Duodenal mucosa (tissue), 2 donors: ENCODE data around the gene POC1A.

Source experiments
- H3K27ac ChIP-seq: one replicate; pipeline ENCODE4 v1.7.0; 2013; ENCODE audit warnings: low read depth, low read length
- H3K27me3 ChIP-seq, 2 donors: one replicate each; pipeline ENCODE4 v1.7.0; 2013; ENCODE audit warnings: low read length in 2 of 2, control low read depth in 1 of 2; ENCODE audit not compliant: insufficient read depth in 2 of 2, control insufficient read depth in 1 of 2
- H3K36me3 ChIP-seq, 2 donors: one replicate each; pipeline ENCODE4 v1.7.0; 2013; ENCODE audit warnings: low read length in 2 of 2, control low read depth in 1 of 2; ENCODE audit not compliant: insufficient read depth in 2 of 2, control insufficient read depth in 1 of 2
- H3K4me1 ChIP-seq, 2 donors: one replicate each; pipeline ENCODE4 v1.7.0; 2013; ENCODE audit warnings: low read length in 2 of 2, control low read depth in 1 of 2; ENCODE audit not compliant: insufficient read depth in 2 of 2, control insufficient read depth in 1 of 2
- H3K4me3 ChIP-seq, 2 donors: one replicate each; pipeline ENCODE4 v1.7.0; 2013; ENCODE audit warnings: low read length in 2 of 2, low read depth in 1 of 2
- H3K9ac ChIP-seq, 2 donors: one replicate each; pipeline ENCODE4 v1.7.0; 2013; ENCODE audit warnings: low read length in 2 of 2, low read depth in 1 of 2
- H3K9me3 ChIP-seq, 2 donors: one replicate each; pipeline ENCODE4 v1.7.0; 2013; ENCODE audit warnings: low read length in 2 of 2, control low read depth in 1 of 2; ENCODE audit not compliant: control insufficient read depth in 1 of 2

Gene POC1A

GRCh38 chr3:52144796-52145735 is 9.2 kb downstream of the POC1A start:
- H3K36me3 ChIP-seq: peaks cover 0 to 18% of the 10 kb centered on the region in 2 donors
- peaks cover 0 to 4% of the 10 kb centered on the region in 2 donors for H3K4me1 ChIP-seq
- no peak overlapping the region for H3K27ac ChIP-seq
- no peak overlapping the region for H3K4me3 ChIP-seq
- H3K9me3 ChIP-seq: no peaks in the 10 kb centered on the region
- H3K27me3 ChIP-seq: no peaks in the 10 kb centered on the region
- no peak overlapping the region for H3K9ac ChIP-seq

GRCh38 chr3:52144034-52144795 is 10.0 kb downstream of the POC1A start:
- H3K27me3 ChIP-seq: no peaks in the 10 kb centered on the region
- H3K9ac ChIP-seq: no peak overlapping the region
- no peak overlapping the region for H3K4me3 ChIP-seq
- no peak overlapping the region for H3K27ac ChIP-seq
- H3K9me3 ChIP-seq: no peaks in the 10 kb centered on the region
- H3K36me3 ChIP-seq: peaks cover 0 to 15% of the 10 kb centered on the region in 2 donors
- peaks cover 0 to 4% of the 10 kb centered on the region in 2 donors for H3K4me1 ChIP-seq

- Histone ChIP-seq H3K27ac (no peak overlapping the region), H3K4me3 (no peak overlapping the region), H3K36me3 (peaks cover 0 to 10% of the 10 kb centered on the region in 2 donors), H3K9ac (no peak overlapping the region), H3K9me3 (no peaks in the 10 kb centered on the region), H3K27me3 (no peaks in the 10 kb centered on the region), H3K4me1 (peaks cover 0 to 4% of the 10 kb centered on the region in 2 donors)
Measured at GRCh38 chr3:52143616-52144015, 10.6 kb downstream of the POC1A start.

- Histone ChIP-seq H3K9me3 (no peaks in the 10 kb centered on the region), H3K36me3 (peaks cover 0 to 8% of the 10 kb centered on the region in 2 donors), H3K4me1 (peaks cover 0 to 4% of the 10 kb centered on the region in 2 donors), H3K27me3 (no peaks in the 10 kb centered on the region), H3K9ac (no peak overlapping the region), H3K4me3 (no peak overlapping the region), H3K27ac (no peak overlapping the region)
Measured at GRCh38 chr3:52143156-52143555, 11.1 kb downstream of the POC1A start.

GRCh38 chr3:52141751-52142150 is 12.5 kb downstream of the POC1A start:
- Histone ChIP-seq H3K36me3 (peaks cover 0 to 6% of the 10 kb centered on the region in 2 donors), H3K27ac (no peak overlapping the region), H3K9ac (no peak overlapping the region), H3K9me3 (no peaks in the 10 kb centered on the region), H3K4me3 (no peak overlapping the region), H3K27me3 (no peaks in the 10 kb centered on the region), H3K4me1 (peaks cover 0 to 4% of the 10 kb centered on the region in 2 donors)

GRCh38 chr3:52140769-52141168 is 13.5 kb downstream of the POC1A start:
- H3K9me3 ChIP-seq: no peaks in the 10 kb centered on the region
- H3K4me3 ChIP-seq: no peak overlapping the region
- peaks cover 0 to 7% of the 10 kb centered on the region in 2 donors for H3K36me3 ChIP-seq
- peaks cover 0 to 4% of the 10 kb centered on the region in 2 donors for H3K4me1 ChIP-seq
- no peak overlapping the region for H3K9ac ChIP-seq
- no peaks in the 10 kb centered on the region for H3K27me3 ChIP-seq
- no peak overlapping the region for H3K27ac ChIP-seq

GRCh38 chr3:52140000-52140399 is 14.2 kb downstream of the POC1A start:
- no peak overlapping the region for H3K9ac ChIP-seq

GRCh38 chr3:52137311-52137710 is 16.9 kb downstream of the POC1A start:
- no peak overlapping the region for H3K27ac ChIP-seq

More at GRCh38 chr3:52140000-52140399, 14.2 kb downstream of the POC1A start:
- no peaks in the 10 kb centered on the region for H3K9me3 ChIP-seq
- H3K36me3 ChIP-seq: peaks cover 0 to 7% of the 10 kb centered on the region in 2 donors
- no peaks in the 10 kb centered on the region for H3K27me3 ChIP-seq
- no peak overlapping the region for H3K4me3 ChIP-seq
- peaks cover 0 to 4% of the 10 kb centered on the region in 2 donors for H3K4me1 ChIP-seq
- no peak overlapping the region for H3K27ac ChIP-seq

GRCh38 chr3:52136513-52136912 is 17.7 kb downstream of the POC1A start:
- H3K27ac ChIP-seq: no peak overlapping the region
- no peaks in the 10 kb centered on the region for H3K4me1 ChIP-seq
- no peaks in the 10 kb centered on the region for H3K9me3 ChIP-seq
- H3K4me3 ChIP-seq: no peak overlapping the region
- H3K9ac ChIP-seq: no peak overlapping the region
- H3K36me3 ChIP-seq: peaks cover 0 to 7% of the 10 kb centered on the region in 2 donors
- H3K27me3 ChIP-seq: no peaks in the 10 kb centered on the region

More at GRCh38 chr3:52137311-52137710, 16.9 kb downstream of the POC1A start:
- no peaks in the 10 kb centered on the region for H3K4me1 ChIP-seq
- H3K27me3 ChIP-seq: no peaks in the 10 kb centered on the region
- H3K36me3 ChIP-seq: peaks cover 0 to 7% of the 10 kb centered on the region in 2 donors
- H3K4me3 ChIP-seq: no peak overlapping the region
- no peaks in the 10 kb centered on the region for H3K9me3 ChIP-seq
- H3K9ac ChIP-seq: no peak overlapping the region

- Histone ChIP-seq H3K4me3 (no peak overlapping the region), H3K36me3 (peaks cover 0 to 7% of the 10 kb centered on the region in 2 donors), H3K27me3 (no peaks in the 10 kb centered on the region), H3K9ac (no peak overlapping the region), H3K27ac (no peak overlapping the region), H3K4me1 (no peaks in the 10 kb centered on the region), H3K9me3 (no peaks in the 10 kb centered on the region)
Measured at GRCh38 chr3:52135332-52135731, 18.9 kb downstream of the POC1A start.
